GM23338 (cell line): ENCODE measurements around the gene TTC17. TPM values are rescaled to one million over a fixed set of nuclear protein-coding genes. Genes with fewer than 3 reads are reported as not detected.
"Not testable (repeated sequence)": the region's sequence is repeated elsewhere in the genome, so short reads cannot be mapped to it uniquely, and the experiment has no call there.

Experiments
- ATAC-seq: fragments of 200-7000 bp; cut with Tn5 transposase; 3 replicates; pipeline ENCODE4 v1.9.1; 2020
- DNase-seq: peaks from one replicate; pipeline ENCODE4 v3.0.0-alpha.2; 2015; ENCODE audit warnings: low spot score
- H2AFZ ChIP-seq: fragments of 200-600 bp; sonication (generic); 2 replicates; pipeline ENCODE4 v1.8.0; 2016; ENCODE audit warnings: antibody characterized with exemption, mild to moderate bottlenecking, moderate library complexity
- H3F3A ChIP-seq: fragments of 200-600 bp; sonication (generic); replicated peaks from 2 replicates; pipeline ENCODE4 v1.8.0; 2017; ENCODE audit warnings: antibody characterized with exemption, mixed run types, low read depth
- H3K27ac ChIP-seq: fragments of 200-600 bp; sonication (generic); 2 replicates; pipeline ENCODE4 v1.6.1; 2016; ENCODE audit warnings: low read depth
- H3K27me3 ChIP-seq: fragments of 200-600 bp; sonication (generic); 2 replicates; pipeline ENCODE4 v1.8.0; 2016; ENCODE audit warnings: mild to moderate bottlenecking, mixed run types, moderate library complexity; ENCODE audit not compliant: insufficient read depth
- H3K36me3 ChIP-seq: fragments of 200-600 bp; sonication (generic); 2 replicates; pipeline ENCODE4 v1.8.0; 2016; ENCODE audit warnings: mild to moderate bottlenecking; ENCODE audit not compliant: insufficient read depth
- H3K4me1 ChIP-seq: fragments of 200-600 bp; sonication (generic); 2 replicates; pipeline ENCODE4 v1.8.0; 2016; ENCODE audit warnings: mild to moderate bottlenecking, moderate library complexity; ENCODE audit not compliant: insufficient read depth
- H3K4me2 ChIP-seq: fragments of 200-600 bp; sonication (generic); 2 replicates; pipeline ENCODE4 v1.7.1; 2017; ENCODE audit warnings: mixed run types
- H3K4me3 ChIP-seq: fragments of 200-600 bp; sonication (generic); 2 replicates; pipeline ENCODE4 v1.6.1; 2016; ENCODE audit warnings: mixed run types
- H3K79me2 ChIP-seq: fragments of 200-600 bp; sonication (generic); replicated peaks from 2 replicates; pipeline ENCODE4 v1.8.0; 2017; ENCODE audit warnings: mild to moderate bottlenecking; ENCODE audit not compliant: insufficient read depth
- H3K9me2 ChIP-seq: fragments of 200-600 bp; sonication (generic); 2 replicates; pipeline ENCODE4 v1.8.0; 2017; ENCODE audit not compliant: insufficient read depth
- H4K20me1 ChIP-seq: fragments of 200-600 bp; sonication (generic); replicated peaks from 2 replicates; pipeline ENCODE4 v1.8.0; 2017; ENCODE audit warnings: mild to moderate bottlenecking; ENCODE audit not compliant: insufficient read depth
- H3K27ac Mint-ChIP-seq: 2 replicates; pipeline ENCODE4 v1.8.0; 2020; ENCODE audit warnings: inconsistent platforms, mild to moderate bottlenecking, moderate library complexity, mixed read lengths
- H3K27me3 Mint-ChIP-seq: 3 replicates; pipeline ENCODE4 v1.8.0; 2022; ENCODE audit warnings: low read depth, mild to moderate bottlenecking, moderate library complexity, mixed read lengths, inconsistent platforms; ENCODE audit not compliant: insufficient read depth, poor library complexity
- H3K36me3 Mint-ChIP-seq: 3 replicates; pipeline ENCODE4 v1.8.0; 2021; ENCODE audit warnings: low read depth, mild to moderate bottlenecking, inconsistent platforms, moderate library complexity, mixed read lengths
- H3K4me1 Mint-ChIP-seq: 3 replicates; pipeline ENCODE4 v1.8.0; 2020; ENCODE audit warnings: mild to moderate bottlenecking, inconsistent platforms, mixed read lengths
- H3K4me3 Mint-ChIP-seq: 3 replicates; pipeline ENCODE4 v1.8.0; 2021; ENCODE audit warnings: moderate library complexity, mild to moderate bottlenecking, inconsistent platforms, mixed read lengths
- H3K9me3 Mint-ChIP-seq: 3 replicates; pipeline ENCODE4 v1.8.0; 2020; ENCODE audit warnings: moderate library complexity, mild to moderate bottlenecking, inconsistent platforms, mixed read lengths
- CREB1 ChIP-seq: fragments of 250-450 bp; sonication (Bioruptor Pico); IDR thresholded peaks from 2 replicates; pipeline ENCODE4 v1.5.0; 2020; ENCODE audit warnings: low read depth, mild to moderate bottlenecking, moderate library complexity
- EZH2 ChIP-seq: fragments of 200-600 bp; sonication (generic); IDR thresholded peaks from one replicate; pipeline ENCODE4 v1.8.0; 2017; ENCODE audit warnings: antibody characterized with exemption, mild to moderate bottlenecking, low read depth; ENCODE audit not compliant: unreplicated experiment
- JUNB ChIP-seq: IDR thresholded peaks from one replicate; pipeline ENCODE4 v1.6.1; 2016; ENCODE audit warnings: antibody characterized with exemption; ENCODE audit not compliant: unreplicated experiment
- NANOG ChIP-seq: IDR thresholded peaks from 2 replicates; pipeline ENCODE4 v1.6.1; 2016; ENCODE audit warnings: antibody characterized with exemption, borderline replicate concordance
- POLR2AphosphoS5 ChIP-seq: IDR thresholded peaks from 2 replicates; pipeline ENCODE4 v1.6.1; 2016; ENCODE audit warnings: antibody characterized with exemption, low read depth
- STAT1 ChIP-seq: IDR thresholded peaks from one replicate; pipeline ENCODE4 v1.6.1; 2016; ENCODE audit warnings: antibody characterized with exemption; ENCODE audit not compliant: unreplicated experiment
- ZNF114 ChIP-seq: fragments of 250-450 bp; sonication (Bioruptor Pico); IDR thresholded peaks from 2 replicates; pipeline ENCODE4 v1.5.0; 2020; ENCODE audit warnings: mild to moderate bottlenecking, moderate library complexity
- ZNF331 ChIP-seq: fragments of 250-450 bp; sonication (Bioruptor Pico); IDR thresholded peaks from 2 replicates; pipeline ENCODE4 v1.5.0; 2020; ENCODE audit warnings: low read depth, mild to moderate bottlenecking, moderate library complexity
- polyA plus RNA-seq: library from polyadenylated mRNA; unstranded; fragments of >200 nt; fragmentation: Nextera tagmentation; extraction: Ambion mirVana; gene quantifications from 2 replicates; pipeline ENCODE4 v1.2.1, GENCODE V29; 2016
- total RNA-seq: library from RNA; depleted of rRNA; stranded (reverse); fragments of >200 nt; shearing (Covaris generic); gene quantifications from 2 replicates; pipeline ENCODE4 v1.2.3, GENCODE V29; 2014
- TF ChIP-seq, protein P1 (sequence below): IDR thresholded peaks from 2 replicates; pipeline ENCODE4 v1.6.1; 2016; ENCODE audit warnings: antibody characterized with exemption
- TF ChIP-seq, protein P2 (sequence below), 2 experiments: fragments of 200-600 bp in 1 of 2; sonication (generic) in 1 of 2; conservative IDR thresholded peaks; 2 replicates each; pipeline versions ENCODE4 v1.5.1 to v1.6.1; 2016 to 2017; ENCODE audit warnings: antibody characterized with exemption in 2 of 2, low read depth in 2 of 2, mild to moderate bottlenecking in 2 of 2, moderate library complexity in 1 of 2
- TF ChIP-seq, protein P3 (sequence below): fragments of 250-450 bp; sonication (Bioruptor Pico); IDR thresholded peaks from 2 replicates; pipeline ENCODE4 v1.5.0; 2020; ENCODE audit warnings: mild to moderate bottlenecking, moderate library complexity

Gene TTC17
- total and polyA plus RNA-seq, 2 experiments from 2014 or later, result 59.3 to 87.9 TPM

DNA sequence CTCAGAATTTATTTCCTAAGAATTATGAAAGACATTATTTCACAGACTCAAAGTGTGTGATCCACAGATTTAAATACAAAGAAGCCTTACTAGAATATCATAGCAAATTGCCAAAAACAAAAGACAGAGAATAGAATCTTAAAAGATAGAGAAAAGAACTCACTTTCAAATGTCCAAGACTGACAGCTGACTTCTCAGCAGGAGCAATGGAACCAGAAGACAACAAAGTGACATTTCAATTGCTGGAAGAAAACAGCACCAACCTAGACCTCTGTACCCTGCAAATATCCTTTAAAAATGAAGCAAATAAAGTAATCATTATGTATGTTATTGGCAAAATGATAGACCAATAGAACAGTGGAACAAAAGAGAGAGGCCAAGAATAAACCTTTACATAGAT, 109.2 kb downstream of the TTC17 start (continued):
- TF ChIP-seq, protein P1, sequence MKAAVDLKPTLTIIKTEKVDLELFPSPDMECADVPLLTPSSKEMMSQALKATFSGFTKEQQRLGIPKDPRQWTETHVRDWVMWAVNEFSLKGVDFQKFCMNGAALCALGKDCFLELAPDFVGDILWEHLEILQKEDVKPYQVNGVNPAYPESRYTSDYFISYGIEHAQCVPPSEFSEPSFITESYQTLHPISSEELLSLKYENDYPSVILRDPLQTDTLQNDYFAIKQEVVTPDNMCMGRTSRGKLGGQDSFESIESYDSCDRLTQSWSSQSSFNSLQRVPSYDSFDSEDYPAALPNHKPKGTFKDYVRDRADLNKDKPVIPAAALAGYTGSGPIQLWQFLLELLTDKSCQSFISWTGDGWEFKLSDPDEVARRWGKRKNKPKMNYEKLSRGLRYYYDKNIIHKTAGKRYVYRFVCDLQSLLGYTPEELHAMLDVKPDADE, result no peak
- TF ChIP-seq JUNB, result no peak

DNA sequence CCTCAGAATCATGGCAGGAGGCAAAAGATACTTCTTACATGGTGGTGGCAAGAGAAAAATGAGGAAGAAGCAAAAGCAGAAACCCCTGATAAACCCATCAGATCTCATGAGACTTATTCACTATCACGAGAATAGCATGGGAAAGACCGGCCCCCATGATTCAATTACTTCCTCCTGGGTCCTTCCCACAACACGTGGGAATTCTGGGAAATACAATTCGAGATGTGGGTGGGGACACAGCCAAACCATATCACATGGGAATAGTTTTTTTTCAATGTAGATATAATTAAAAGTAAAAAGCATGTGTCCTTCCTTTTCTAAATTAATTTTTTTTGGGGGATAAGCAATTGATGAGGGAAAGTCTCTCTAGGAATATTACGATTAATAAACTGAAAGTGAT, 118.8 kb downstream of the TTC17 start:
- not testable (repeated sequence) for H3F3A ChIP-seq, H3K27ac ChIP-seq, H3K4me3 ChIP-seq, H2AFZ ChIP-seq, H3K4me1 ChIP-seq, H3K4me2 ChIP-seq, H3K36me3 ChIP-seq, H3K9me2 ChIP-seq, H3K27ac Mint-ChIP-seq, H3K79me2 ChIP-seq, H3K27me3 ChIP-seq, H3K4me1 Mint-ChIP-seq, DNase-seq, H3K4me3 Mint-ChIP-seq, ATAC-seq, H4K20me1 ChIP-seq, H3K27me3 Mint-ChIP-seq
- Mint-ChIP-seq H3K36me3 (peaks cover 77% of the 10 kb centered on the region), H3K9me3 (peaks cover 41% of the 10 kb centered on the region)

DNA sequence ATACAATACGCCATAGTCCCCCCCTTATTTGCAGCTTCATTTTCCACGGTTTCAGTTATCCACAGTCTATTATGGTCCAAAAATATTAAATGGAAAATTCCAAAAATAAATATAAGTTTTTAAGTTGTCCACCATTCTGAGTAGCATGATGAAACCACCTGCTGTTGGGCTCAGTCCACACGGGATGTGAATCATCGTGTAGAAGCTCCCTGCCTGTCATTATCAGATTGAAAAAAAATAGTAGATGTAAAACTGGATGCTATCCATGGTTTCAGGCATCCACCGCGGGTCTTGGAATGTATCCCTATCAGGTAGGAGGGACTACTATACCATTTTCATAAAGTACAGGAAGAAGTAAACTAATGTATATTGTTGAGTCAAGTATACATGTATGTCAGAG, 127.4 kb downstream of the TTC17 start:
- no peak overlapping the region for H3K27ac Mint-ChIP-seq
- H3K36me3 Mint-ChIP-seq, result peaks cover 46% of the 10 kb centered on the region
- no peaks in the 10 kb centered on the region for H3K4me1 Mint-ChIP-seq
- Histone ChIP-seq H3K36me3 (0 out of 2 replicates have a peak, but pooled peaks cover 4% of the 10 kb centered on the region), H4K20me1 (no peaks in the 10 kb centered on the region; the same call in 1 of the 2 replicates), H3K27me3 (no peaks in the 10 kb centered on the region), H3K27ac (no peak overlapping the region), H2AFZ (no peak overlapping the region), H3K79me2 (no peaks in the 10 kb centered on the region), H3F3A (no peaks in the 10 kb centered on the region), H3K9me2 (no peaks in the 10 kb centered on the region), H3K4me1 (no peaks in the 10 kb centered on the region), H3K4me2 (no peak overlapping the region), H3K4me3 (no peak overlapping the region)
- H3K9me3 Mint-ChIP-seq, result peaks cover 8% of the 10 kb centered on the region; the same call in 1 of the 3 replicates
- ATAC-seq (no peak), DNase-seq (no peak)
- peaks cover 1% of the 10 kb centered on the region for H3K27me3 Mint-ChIP-seq
- H3K4me3 Mint-ChIP-seq, result no peak overlapping the region
- TF ChIP-seq ZNF331 (CRISPR knock-in tag) (no peak), CREB1 (CRISPR knock-in tag) (no peak), NANOG (no peak), EZH2 (no peak), STAT1 (no peak), POLR2AphosphoS5 (no peak), ZNF114 (CRISPR knock-in tag) (no peak), JUNB (no peak)
- TF ChIP-seq, protein P1, result no peak
- TF ChIP-seq, protein P2, sequence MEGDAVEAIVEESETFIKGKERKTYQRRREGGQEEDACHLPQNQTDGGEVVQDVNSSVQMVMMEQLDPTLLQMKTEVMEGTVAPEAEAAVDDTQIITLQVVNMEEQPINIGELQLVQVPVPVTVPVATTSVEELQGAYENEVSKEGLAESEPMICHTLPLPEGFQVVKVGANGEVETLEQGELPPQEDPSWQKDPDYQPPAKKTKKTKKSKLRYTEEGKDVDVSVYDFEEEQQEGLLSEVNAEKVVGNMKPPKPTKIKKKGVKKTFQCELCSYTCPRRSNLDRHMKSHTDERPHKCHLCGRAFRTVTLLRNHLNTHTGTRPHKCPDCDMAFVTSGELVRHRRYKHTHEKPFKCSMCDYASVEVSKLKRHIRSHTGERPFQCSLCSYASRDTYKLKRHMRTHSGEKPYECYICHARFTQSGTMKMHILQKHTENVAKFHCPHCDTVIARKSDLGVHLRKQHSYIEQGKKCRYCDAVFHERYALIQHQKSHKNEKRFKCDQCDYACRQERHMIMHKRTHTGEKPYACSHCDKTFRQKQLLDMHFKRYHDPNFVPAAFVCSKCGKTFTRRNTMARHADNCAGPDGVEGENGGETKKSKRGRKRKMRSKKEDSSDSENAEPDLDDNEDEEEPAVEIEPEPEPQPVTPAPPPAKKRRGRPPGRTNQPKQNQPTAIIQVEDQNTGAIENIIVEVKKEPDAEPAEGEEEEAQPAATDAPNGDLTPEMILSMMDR (conservative IDR thresholded peaks at IDR 0.05; ENCODE audit: low read depth in 2 of 2), result no peak
- TF ChIP-seq, protein P3, sequence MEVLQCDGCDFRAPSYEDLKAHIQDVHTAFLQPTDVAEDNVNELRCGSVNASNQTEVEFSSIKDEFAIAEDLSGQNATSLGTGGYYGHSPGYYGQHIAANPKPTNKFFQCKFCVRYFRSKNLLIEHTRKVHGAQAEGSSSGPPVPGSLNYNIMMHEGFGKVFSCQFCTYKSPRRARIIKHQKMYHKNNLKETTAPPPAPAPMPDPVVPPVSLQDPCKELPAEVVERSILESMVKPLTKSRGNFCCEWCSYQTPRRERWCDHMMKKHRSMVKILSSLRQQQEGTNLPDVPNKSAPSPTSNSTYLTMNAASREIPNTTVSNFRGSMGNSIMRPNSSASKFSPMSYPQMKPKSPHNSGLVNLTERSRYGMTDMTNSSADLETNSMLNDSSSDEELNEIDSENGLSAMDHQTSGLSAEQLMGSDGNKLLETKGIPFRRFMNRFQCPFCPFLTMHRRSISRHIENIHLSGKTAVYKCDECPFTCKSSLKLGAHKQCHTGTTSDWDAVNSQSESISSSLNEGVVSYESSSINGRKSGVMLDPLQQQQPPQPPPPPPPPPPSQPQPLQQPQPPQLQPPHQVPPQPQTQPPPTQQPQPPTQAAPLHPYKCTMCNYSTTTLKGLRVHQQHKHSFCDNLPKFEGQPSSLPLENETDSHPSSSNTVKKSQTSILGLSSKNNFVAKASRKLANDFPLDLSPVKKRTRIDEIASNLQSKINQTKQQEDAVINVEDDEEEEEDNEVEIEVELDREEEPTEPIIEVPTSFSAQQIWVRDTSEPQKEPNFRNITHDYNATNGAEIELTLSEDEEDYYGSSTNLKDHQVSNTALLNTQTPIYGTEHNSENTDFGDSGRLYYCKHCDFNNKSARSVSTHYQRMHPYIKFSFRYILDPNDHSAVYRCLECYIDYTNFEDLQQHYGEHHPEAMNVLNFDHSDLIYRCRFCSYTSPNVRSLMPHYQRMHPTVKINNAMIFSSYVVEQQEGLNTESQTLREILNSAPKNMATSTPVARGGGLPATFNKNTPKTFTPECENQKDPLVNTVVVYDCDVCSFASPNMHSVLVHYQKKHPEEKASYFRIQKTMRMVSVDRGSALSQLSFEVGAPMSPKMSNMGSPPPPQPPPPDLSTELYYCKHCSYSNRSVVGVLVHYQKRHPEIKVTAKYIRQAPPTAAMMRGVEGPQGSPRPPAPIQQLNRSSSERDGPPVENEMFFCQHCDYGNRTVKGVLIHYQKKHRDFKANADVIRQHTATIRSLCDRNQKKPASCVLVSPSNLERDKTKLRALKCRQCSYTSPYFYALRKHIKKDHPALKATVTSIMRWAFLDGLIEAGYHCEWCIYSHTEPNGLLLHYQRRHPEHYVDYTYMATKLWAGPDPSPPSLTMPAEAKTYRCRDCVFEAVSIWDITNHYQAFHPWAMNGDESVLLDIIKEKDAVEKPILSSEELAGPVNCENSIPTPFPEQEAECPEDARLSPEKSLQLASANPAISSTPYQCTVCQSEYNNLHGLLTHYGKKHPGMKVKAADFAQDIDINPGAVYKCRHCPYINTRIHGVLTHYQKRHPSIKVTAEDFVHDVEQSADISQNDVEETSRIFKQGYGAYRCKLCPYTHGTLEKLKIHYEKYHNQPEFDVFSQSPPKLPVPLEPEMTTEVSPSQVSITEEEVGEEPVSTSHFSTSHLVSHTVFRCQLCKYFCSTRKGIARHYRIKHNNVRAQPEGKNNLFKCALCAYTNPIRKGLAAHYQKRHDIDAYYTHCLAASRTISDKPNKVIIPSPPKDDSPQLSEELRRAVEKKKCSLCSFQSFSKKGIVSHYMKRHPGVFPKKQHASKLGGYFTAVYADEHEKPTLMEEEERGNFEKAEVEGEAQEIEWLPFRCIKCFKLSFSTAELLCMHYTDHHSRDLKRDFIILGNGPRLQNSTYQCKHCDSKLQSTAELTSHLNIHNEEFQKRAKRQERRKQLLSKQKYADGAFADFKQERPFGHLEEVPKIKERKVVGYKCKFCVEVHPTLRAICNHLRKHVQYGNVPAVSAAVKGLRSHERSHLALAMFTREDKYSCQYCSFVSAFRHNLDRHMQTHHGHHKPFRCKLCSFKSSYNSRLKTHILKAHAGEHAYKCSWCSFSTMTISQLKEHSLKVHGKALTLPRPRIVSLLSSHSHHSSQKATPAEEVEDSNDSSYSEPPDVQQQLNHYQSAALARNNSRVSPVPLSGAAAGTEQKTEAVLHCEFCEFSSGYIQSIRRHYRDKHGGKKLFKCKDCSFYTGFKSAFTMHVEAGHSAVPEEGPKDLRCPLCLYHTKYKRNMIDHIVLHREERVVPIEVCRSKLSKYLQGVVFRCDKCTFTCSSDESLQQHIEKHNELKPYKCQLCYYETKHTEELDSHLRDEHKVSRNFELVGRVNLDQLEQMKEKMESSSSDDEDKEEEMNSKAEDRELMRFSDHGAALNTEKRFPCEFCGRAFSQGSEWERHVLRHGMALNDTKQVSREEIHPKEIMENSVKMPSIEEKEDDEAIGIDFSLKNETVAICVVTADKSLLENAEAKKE, result no peak
